ENCODE results near the gene IPO4.

The IPO4 gene

GRCh38 chr14:24151404-24152080, 37.1 kb downstream of the IPO4 start:
- H3K27me3 ChIP-seq, result no peaks in the 10 kb centered on the region
- no peak overlapping the region for H3K27ac ChIP-seq
- no peak for TF ChIP-seq CTCF (IDR thresholded peaks at IDR 0.05)
- no peaks in the 10 kb centered on the region for H3K9me3 ChIP-seq
- peaks cover 20 to 22% of the 10 kb centered on the region in 2 experiments for H3K4me1 ChIP-seq (ENCODE audit: control insufficient read depth in 1 of 2, insufficient read depth in 1 of 2, low read depth in 1 of 2, low read length in 1 of 2)
- peaks cover 77% of the 10 kb centered on the region for H3K36me3 ChIP-seq
- H3K4me3 ChIP-seq (ENCODE audit: low read depth in 1 of 2, low read length in 1 of 2), result no peak overlapping the region

- H3K4me3 ChIP-seq (ENCODE audit: low read depth in 1 of 2, low read length in 1 of 2), result no peak overlapping the region
- no peaks in the 10 kb centered on the region for H3K9me3 ChIP-seq
- TF ChIP-seq CTCF (IDR thresholded peaks at IDR 0.05), result no peak
- no peaks in the 10 kb centered on the region for H3K27me3 ChIP-seq
- H3K36me3 ChIP-seq, result peaks cover 72% of the 10 kb centered on the region
- H3K27ac ChIP-seq, result no peak overlapping the region
- peaks cover 24 to 26% of the 10 kb centered on the region in 2 experiments for H3K4me1 ChIP-seq (ENCODE audit: control insufficient read depth in 1 of 2, insufficient read depth in 1 of 2, low read depth in 1 of 2, low read length in 1 of 2)
Observed at GRCh38 chr14:24150993-24151392, 37.6 kb downstream of the IPO4 start.

GRCh38 chr14:24150567-24150966, 38.0 kb downstream of the IPO4 start:
- Histone ChIP-seq H3K27me3 (no peaks in the 10 kb centered on the region), H3K4me3 (ENCODE audit: low read depth in 1 of 2, low read length in 1 of 2) (no peak overlapping the region), H3K27ac (no peak overlapping the region), H3K4me1 (ENCODE audit: control insufficient read depth in 1 of 2, insufficient read depth in 1 of 2, low read depth in 1 of 2, low read length in 1 of 2) (peaks cover 28 to 30% of the 10 kb centered on the region in 2 experiments), H3K36me3 (peaks cover 67% of the 10 kb centered on the region), H3K9me3 (no peaks in the 10 kb centered on the region)
- no peak for TF ChIP-seq CTCF (IDR thresholded peaks at IDR 0.05)

- Histone ChIP-seq H3K9me3 (no peaks in the 10 kb centered on the region), H3K27me3 (no peaks in the 10 kb centered on the region), H3K36me3 (peaks cover 62% of the 10 kb centered on the region), H3K4me3 (ENCODE audit: low read depth in 1 of 2, low read length in 1 of 2) (no peak overlapping the region), H3K27ac (no peak overlapping the region), H3K4me1 (ENCODE audit: control insufficient read depth in 1 of 2, insufficient read depth in 1 of 2, low read depth in 1 of 2, low read length in 1 of 2) (peaks cover 33 to 35% of the 10 kb centered on the region in 2 experiments)
- no peak for TF ChIP-seq CTCF (IDR thresholded peaks at IDR 0.05)
Observed at GRCh38 chr14:24150061-24150460, 38.6 kb downstream of the IPO4 start.

GRCh38 chr14:24149302-24149969, 39.2 kb downstream of the IPO4 start:
- H3K4me3 ChIP-seq (ENCODE audit: low read depth in 1 of 2, low read length in 1 of 2), result no peak overlapping the region
- no peaks in the 10 kb centered on the region for H3K27me3 ChIP-seq
- no peak overlapping the region for H3K27ac ChIP-seq
- peaks cover 33 to 35% of the 10 kb centered on the region in 2 experiments for H3K4me1 ChIP-seq (ENCODE audit: control insufficient read depth in 1 of 2, insufficient read depth in 1 of 2, low read depth in 1 of 2, low read length in 1 of 2)
- peaks cover 56% of the 10 kb centered on the region for H3K36me3 ChIP-seq
- no peaks in the 10 kb centered on the region for H3K9me3 ChIP-seq
- TF ChIP-seq CTCF (IDR thresholded peaks at IDR 0.05), result no peak
